ENCODE measurements around the gene YKT6. TPM values are rescaled to one million over a fixed set of nuclear protein-coding genes. Genes with fewer than 3 reads are reported as not detected.

YKT6 gene
- total and polyA plus RNA-seq, 2 donors (not counting 3 experiments of a cell fraction or from before 2014, with no cell fraction given), result 117 to 120 TPM

DNA sequence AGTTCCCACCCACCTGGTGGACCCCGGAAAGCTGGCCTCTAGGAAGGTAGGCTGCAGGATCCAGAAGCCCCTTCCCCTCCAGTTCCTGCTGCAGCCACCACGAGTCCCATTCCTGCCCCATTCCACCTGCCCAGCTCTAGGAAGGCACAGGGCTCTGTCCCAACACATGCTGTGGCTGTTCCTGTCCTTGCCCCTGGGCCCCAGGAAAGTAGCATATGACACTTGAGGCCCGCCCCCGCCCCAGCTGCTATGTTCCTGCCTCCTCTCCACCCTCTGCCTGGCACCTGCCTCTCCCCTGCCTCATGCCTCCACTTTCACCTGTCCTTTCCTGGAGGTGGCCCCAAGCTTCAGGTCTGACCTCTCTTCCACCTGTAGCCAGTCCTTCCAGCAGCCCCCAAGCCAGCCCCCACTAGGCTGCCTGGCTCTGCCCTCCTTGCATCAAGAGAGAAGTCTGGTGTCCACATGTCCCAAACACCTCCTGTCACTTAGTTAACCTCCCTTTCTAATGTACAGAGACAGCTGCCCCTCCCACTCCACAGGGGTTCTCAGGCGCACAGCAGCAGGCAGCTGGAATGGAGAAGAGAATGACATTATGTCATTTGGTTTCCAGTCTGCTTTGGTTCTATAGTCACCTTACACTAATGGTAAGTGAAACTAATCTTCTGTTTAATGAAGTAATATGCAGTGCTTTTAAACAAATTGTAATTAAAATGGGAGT is 22.7 kb downstream of the YKT6 start:
- FAIRE-seq, result no peak
- DNase-seq (ENCODE audit: low read depth, low spot score), result no peak
- Histone ChIP-seq H3K9ac (replicated peaks; ENCODE audit: extremely low read depth, insufficient read depth, low read length) (no peak overlapping the region), H3K4me2 (ENCODE audit: insufficient read depth, low read length) (no peak overlapping the region), H3K36me3 (ENCODE audit: control insufficient read depth in 2 of 2, extremely low read depth in 1 of 2, insufficient read depth in 2 of 2, low read length in 2 of 2) (no peaks in the 10 kb centered on the region), H4K20me1 (replicated peaks; ENCODE audit: control insufficient read depth, extremely low read depth, insufficient read depth, low read length) (no peaks in the 10 kb centered on the region), H3K27ac (ENCODE audit: insufficient read depth, low read depth, low read length) (no peak overlapping the region), H2AFZ (ENCODE audit: low read depth, low read length) (no peak overlapping the region), H3K4me1 (ENCODE audit: control insufficient read depth, extremely low read depth, insufficient read depth, low read length) (no peaks in the 10 kb centered on the region), H3K27me3 (ENCODE audit: control insufficient read depth in 2 of 2, insufficient read depth in 2 of 2, low read length in 2 of 2) (no peaks in the 10 kb centered on the region), H3K9me3 (replicated peaks; ENCODE audit: control insufficient read depth, insufficient read depth, low read length) (no peaks in the 10 kb centered on the region), H3K4me3 (replicated peaks in 1 of 3; ENCODE audit: insufficient read depth in 1 of 3, low read depth in 1 of 3, low read length in 3 of 3) (no peak overlapping the region), H3K9me1 (replicated peaks; ENCODE audit: control insufficient read depth, extremely low read depth, insufficient read depth, low read length) (no peaks in the 10 kb centered on the region), H3K79me2 (ENCODE audit: control insufficient read depth, insufficient read depth, low read length) (no peaks in the 10 kb centered on the region)
- intact Hi-C loops (cut with micrococcal nuclease) (no loop called here), dilution Hi-C loops (cut with MboI; ENCODE audit: extremely low pct_ligation_motif_present, low sequenced_read_pairs) (no loop called here)
- ChIA-PET POLR2A (no interaction called here), CTCF (interaction anchor here (1.5 kb wide), 1 partner anchor 17 kb away, joined by 8 read pairs; no protein-coding TSS in a partner anchor)
- no TSS peak for BruUV-seq (replicated peaks)
- TF ChIP-seq FOS (IDR thresholded peaks at IDR 0.05; ENCODE audit: borderline replicate concordance, insufficient read depth, low read length) (no peak), GATA2 (IDR thresholded peaks at IDR 0.05; ENCODE audit: insufficient read depth, insufficient read length, low read depth, low read length) (no peak), MYC (IDR thresholded peaks at IDR 0.05; ENCODE audit: low read depth, low read length) (no peak), POLR2AphosphoS5 (IDR thresholded peaks at IDR 0.05; ENCODE audit: insufficient read depth, low read depth, low read length) (no peak)

DNA sequence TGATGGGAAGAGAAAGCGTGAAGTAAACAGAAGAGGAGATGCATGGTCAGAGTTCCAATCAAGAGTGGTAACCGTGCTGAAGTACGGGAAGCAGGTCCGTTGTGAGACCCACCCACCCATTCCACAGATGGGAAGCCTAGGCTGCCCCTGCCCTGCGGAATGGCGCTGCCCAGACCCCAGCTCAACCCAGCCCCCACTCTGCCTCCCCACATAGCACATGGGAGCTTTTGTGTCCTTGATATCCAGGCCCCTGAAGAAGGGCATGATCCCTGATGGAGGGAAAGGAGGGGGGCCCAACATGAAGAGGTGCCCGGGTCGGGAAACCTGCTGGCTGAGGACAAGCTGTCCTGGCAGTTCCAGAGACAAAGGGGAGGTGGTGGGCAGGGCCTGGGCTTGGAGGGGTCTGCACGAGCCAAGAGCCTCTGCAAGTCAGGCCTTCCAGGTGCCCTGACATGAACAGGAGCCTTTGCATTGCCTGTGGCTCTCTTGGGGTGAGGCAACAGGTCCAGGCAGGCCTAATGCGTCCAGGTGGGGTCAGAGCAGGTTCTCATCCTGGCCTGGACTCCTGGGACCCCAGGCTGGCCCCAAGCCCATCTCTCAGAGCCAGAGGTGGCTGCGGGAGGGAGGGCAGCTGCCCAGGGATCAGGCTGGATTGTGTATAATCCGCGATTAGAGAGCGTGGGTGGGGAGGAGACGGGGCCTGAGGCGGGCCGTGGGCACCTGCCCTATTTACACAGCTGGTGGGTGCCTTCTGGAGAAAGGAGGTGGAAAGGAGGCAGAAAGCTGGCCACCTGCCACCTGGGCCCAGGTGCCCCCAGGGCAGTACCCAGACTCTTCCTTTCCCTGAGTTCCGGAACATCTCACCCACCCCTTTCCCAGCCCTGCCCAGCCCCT is 23.5 kb downstream of the YKT6 start:
- Histone ChIP-seq H3K4me2 (ENCODE audit: insufficient read depth, low read length) (no peak overlapping the region), H3K27ac (ENCODE audit: insufficient read depth, low read depth, low read length) (no peak overlapping the region), H3K27me3 (ENCODE audit: control insufficient read depth in 2 of 2, insufficient read depth in 2 of 2, low read length in 2 of 2) (no peaks in the 10 kb centered on the region), H3K79me2 (ENCODE audit: control insufficient read depth, insufficient read depth, low read length) (no peaks in the 10 kb centered on the region), H3K9ac (replicated peaks; ENCODE audit: extremely low read depth, insufficient read depth, low read length) (no peak overlapping the region), H3K9me3 (replicated peaks; ENCODE audit: control insufficient read depth, insufficient read depth, low read length) (no peaks in the 10 kb centered on the region), H3K4me1 (ENCODE audit: control insufficient read depth, extremely low read depth, insufficient read depth, low read length) (no peaks in the 10 kb centered on the region), H2AFZ (ENCODE audit: low read depth, low read length) (no peak overlapping the region), H3K4me3 (replicated peaks in 1 of 3; ENCODE audit: insufficient read depth in 1 of 3, low read depth in 1 of 3, low read length in 3 of 3) (no peak overlapping the region), H3K36me3 (ENCODE audit: control insufficient read depth in 2 of 2, extremely low read depth in 1 of 2, insufficient read depth in 2 of 2, low read length in 2 of 2) (no peaks in the 10 kb centered on the region), H4K20me1 (replicated peaks; ENCODE audit: control insufficient read depth, extremely low read depth, insufficient read depth, low read length) (no peaks in the 10 kb centered on the region), H3K9me1 (replicated peaks; ENCODE audit: control insufficient read depth, extremely low read depth, insufficient read depth, low read length) (no peaks in the 10 kb centered on the region)
- POLR2A ChIA-PET, result no interaction called here
- TF ChIP-seq, protein P1, sequence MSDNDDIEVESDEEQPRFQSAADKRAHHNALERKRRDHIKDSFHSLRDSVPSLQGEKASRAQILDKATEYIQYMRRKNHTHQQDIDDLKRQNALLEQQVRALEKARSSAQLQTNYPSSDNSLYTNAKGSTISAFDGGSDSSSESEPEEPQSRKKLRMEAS (IDR thresholded peaks at IDR 0.05; ENCODE audit: insufficient read depth, insufficient read length), result no peak
- TF ChIP-seq, protein P2, sequence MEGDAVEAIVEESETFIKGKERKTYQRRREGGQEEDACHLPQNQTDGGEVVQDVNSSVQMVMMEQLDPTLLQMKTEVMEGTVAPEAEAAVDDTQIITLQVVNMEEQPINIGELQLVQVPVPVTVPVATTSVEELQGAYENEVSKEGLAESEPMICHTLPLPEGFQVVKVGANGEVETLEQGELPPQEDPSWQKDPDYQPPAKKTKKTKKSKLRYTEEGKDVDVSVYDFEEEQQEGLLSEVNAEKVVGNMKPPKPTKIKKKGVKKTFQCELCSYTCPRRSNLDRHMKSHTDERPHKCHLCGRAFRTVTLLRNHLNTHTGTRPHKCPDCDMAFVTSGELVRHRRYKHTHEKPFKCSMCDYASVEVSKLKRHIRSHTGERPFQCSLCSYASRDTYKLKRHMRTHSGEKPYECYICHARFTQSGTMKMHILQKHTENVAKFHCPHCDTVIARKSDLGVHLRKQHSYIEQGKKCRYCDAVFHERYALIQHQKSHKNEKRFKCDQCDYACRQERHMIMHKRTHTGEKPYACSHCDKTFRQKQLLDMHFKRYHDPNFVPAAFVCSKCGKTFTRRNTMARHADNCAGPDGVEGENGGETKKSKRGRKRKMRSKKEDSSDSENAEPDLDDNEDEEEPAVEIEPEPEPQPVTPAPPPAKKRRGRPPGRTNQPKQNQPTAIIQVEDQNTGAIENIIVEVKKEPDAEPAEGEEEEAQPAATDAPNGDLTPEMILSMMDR (IDR thresholded peaks at IDR 0.05; ENCODE audit: extremely low read depth in 1 of 2, insufficient read depth in 1 of 2, low read depth in 1 of 2, low read length in 2 of 2), result no peak
- TF ChIP-seq JUN (IDR thresholded peaks at IDR 0.05; ENCODE audit: borderline replicate concordance, insufficient read depth, insufficient read length, low read depth) (no peak), POLR2AphosphoS5 (IDR thresholded peaks at IDR 0.05; ENCODE audit: insufficient read depth, low read depth, low read length) (no peak), POLR2A (IDR thresholded peaks at IDR 0.05; ENCODE audit: low read depth, low read length) (no peak), EZH2 (IDR thresholded peaks at IDR 0.05; ENCODE audit: borderline replicate concordance, low read depth, low read length, severe bottlenecking) (no peak)
- dilution Hi-C loops (cut with MboI; ENCODE audit: extremely low pct_ligation_motif_present, low sequenced_read_pairs), result no loop called here
- FAIRE-seq (no peak), DNase-seq (ENCODE audit: low read depth, low spot score) (no peak)
- CTCF ChIA-PET, result interaction anchor here (1.5 kb wide), 1 partner anchor 16 kb away, joined by 8 read pairs; no protein-coding TSS in a partner anchor
- no TSS peak for BruUV-seq (replicated peaks)
- intact Hi-C loops (cut with micrococcal nuclease), result no loop called here

Data from endothelial cell of umbilical vein (primary cell).